CD4-positive, alpha-beta T cell (primary cell): ENCODE measurements around the gene TBC1D16. TPM values are rescaled to one million over a fixed set of nuclear protein-coding genes. Genes with fewer than 3 reads are reported as not detected.

ENCODE experiments used
- ATAC-seq: fragments of 200-7000 bp; cut with Tn5 transposase; one replicate; pipeline ENCODE4 v1.10.0; 2022; ENCODE audit warnings: mild to moderate bottlenecking; ENCODE audit not compliant: poor library complexity
- CTCF ChIA-PET: fragments of 350-600 bp; sonication (Branson Sonifier 250); formaldehyde crosslinking; loops from one replicate; lab custom pipeline; 2021; ENCODE audit warnings: antibody characterized with exemption, inconsistent platforms; lab: Charles Lee
- POLR2A ChIA-PET: fragments of 350-600 bp; sonication (Branson Sonifier 250); formaldehyde crosslinking; loops from one replicate; lab custom pipeline; 2021; ENCODE audit warnings: antibody characterized with exemption, inconsistent platforms; lab: Charles Lee
- DNase-seq, 14 experiments: peaks; one replicate each; pipeline ENCODE4 v3.0.0-alpha.2; 2013 to 2020; ENCODE audit warnings: mixed read lengths in 2 of 14
- H3K27ac ChIP-seq, 2 donors: one replicate each; pipeline versions ENCODE4 v1.5.1 to v1.7.0; 2013; ENCODE audit warnings: low read length in 2 of 2, low read depth in 1 of 2, mild to moderate bottlenecking in 1 of 2
- H3K27me3 ChIP-seq, 2 experiments: 1 replicate in 1 of 2; 2 replicates in 1 of 2; pipeline versions ENCODE4 v1.6.1 to v1.7.0; 2013; ENCODE audit warnings: low read length in 2 of 2, control low read depth in 1 of 2, mild to moderate bottlenecking in 1 of 2, moderate library complexity in 1 of 2; ENCODE audit not compliant: insufficient read depth in 2 of 2, control insufficient read depth in 1 of 2
- H3K36me3 ChIP-seq: one replicate; pipeline ENCODE4 v1.6.1; 2013; ENCODE audit warnings: low read length, control low read depth; ENCODE audit not compliant: insufficient read depth
- H3K4me1 ChIP-seq: one replicate; pipeline ENCODE4 v1.6.1; 2013; ENCODE audit warnings: low read length, control low read depth; ENCODE audit not compliant: insufficient read depth
- H3K4me3 ChIP-seq: one replicate; pipeline ENCODE4 v1.5.1; 2013; ENCODE audit warnings: mild to moderate bottlenecking, low read length, moderate library complexity
- H3K9me3 ChIP-seq, 2 experiments: 1 replicate in 1 of 2; 2 replicates in 1 of 2; pipeline versions ENCODE4 v1.6.1 to v1.7.0; 2013; ENCODE audit warnings: low read length in 2 of 2, mild to moderate bottlenecking in 2 of 2, control low read depth in 1 of 2, moderate library complexity in 1 of 2; ENCODE audit not compliant: control insufficient read depth in 1 of 2, insufficient read depth in 1 of 2
- H3K27ac Mint-ChIP-seq: one replicate; pipeline ENCODE4 v1.8.0; 2020; ENCODE audit warnings: mixed read lengths
- H3K27me3 Mint-ChIP-seq: one replicate; pipeline ENCODE4 v1.8.0; 2021; ENCODE audit warnings: mixed read lengths
- H3K36me3 Mint-ChIP-seq: one replicate; pipeline ENCODE4 v1.8.0; 2021; ENCODE audit warnings: low read depth, mixed read lengths
- H3K4me1 Mint-ChIP-seq: one replicate; pipeline ENCODE4 v1.8.0; 2021; ENCODE audit warnings: low read depth, mixed read lengths
- H3K4me3 Mint-ChIP-seq: one replicate; pipeline ENCODE4 v1.8.0; 2020; ENCODE audit warnings: mild to moderate bottlenecking, mixed read lengths
- H3K9me3 Mint-ChIP-seq: one replicate; pipeline ENCODE4 v1.8.0; 2020; ENCODE audit warnings: mixed read lengths
- intact Hi-C, 2 experiments: fragments of 100-400 bp; cut with DNase I in 1 of 2; cut with micrococcal nuclease in 1 of 2; formaldehyde crosslinking; loops; one replicate each; pipeline versions ENCODE4 v1.15.1 to v1.9.0; 2023 to 2025; cut with DNase I, micrococcal nuclease
- total RNA-seq, 174 experiments: library from RNA in 2 of 174; stranded (reverse) in 2 of 174; gene quantifications; one replicate each; pipeline ENCODE4 v1.2.3 and lab custom pipeline; 2021 to 2026
- TF ChIP-seq, protein P1 (sequence below): fragments of 200-600 bp; IDR thresholded peaks from one replicate; pipeline ENCODE4 v1.8.0; 2022; ENCODE audit warnings: antibody characterized with exemption, mild to moderate bottlenecking

Gene TBC1D16
- total RNA-seq, 2 experiments from 2014 or later: 1.9 to 2.5 TPM

DNA sequence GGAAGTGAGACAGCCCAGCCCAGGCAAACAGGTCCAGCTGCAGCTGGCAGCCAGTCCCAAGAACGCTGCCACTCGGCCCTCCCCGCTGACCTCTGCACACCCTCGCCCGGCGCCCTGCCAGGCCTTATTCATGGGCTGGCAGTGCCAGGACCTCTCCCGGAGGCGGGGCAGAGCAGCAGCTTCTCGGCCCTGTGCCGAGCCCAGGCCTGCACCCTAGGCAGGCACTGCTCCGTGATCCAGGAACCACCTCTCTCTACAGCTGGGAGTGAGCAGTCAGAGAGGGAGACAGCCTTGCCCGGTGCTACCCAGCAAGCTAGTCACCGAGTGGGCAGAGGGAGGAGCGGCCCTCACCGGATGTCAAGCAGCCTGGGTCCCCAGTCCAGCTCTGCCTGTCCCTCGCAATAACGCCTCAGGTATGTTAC, 116.5 kb downstream of the TBC1D16 start:
- Histone ChIP-seq H3K4me3 (no peak overlapping the region), H3K9me3 (no peaks in the 10 kb centered on the region), H3K27ac (no peak overlapping the region), H3K36me3 (no peaks in the 10 kb centered on the region), H3K4me1 (no peaks in the 10 kb centered on the region), H3K27me3 (no peaks in the 10 kb centered on the region)
- Mint-ChIP-seq H3K27ac (no peak overlapping the region), H3K36me3 (no peaks in the 10 kb centered on the region), H3K4me3 (no peak overlapping the region), H3K9me3 (no peaks in the 10 kb centered on the region), H3K4me1 (no peaks in the 10 kb centered on the region), H3K27me3 (peaks cover 21% of the 10 kb centered on the region)
- no peak for DNase-seq
- TF ChIP-seq, protein P1, sequence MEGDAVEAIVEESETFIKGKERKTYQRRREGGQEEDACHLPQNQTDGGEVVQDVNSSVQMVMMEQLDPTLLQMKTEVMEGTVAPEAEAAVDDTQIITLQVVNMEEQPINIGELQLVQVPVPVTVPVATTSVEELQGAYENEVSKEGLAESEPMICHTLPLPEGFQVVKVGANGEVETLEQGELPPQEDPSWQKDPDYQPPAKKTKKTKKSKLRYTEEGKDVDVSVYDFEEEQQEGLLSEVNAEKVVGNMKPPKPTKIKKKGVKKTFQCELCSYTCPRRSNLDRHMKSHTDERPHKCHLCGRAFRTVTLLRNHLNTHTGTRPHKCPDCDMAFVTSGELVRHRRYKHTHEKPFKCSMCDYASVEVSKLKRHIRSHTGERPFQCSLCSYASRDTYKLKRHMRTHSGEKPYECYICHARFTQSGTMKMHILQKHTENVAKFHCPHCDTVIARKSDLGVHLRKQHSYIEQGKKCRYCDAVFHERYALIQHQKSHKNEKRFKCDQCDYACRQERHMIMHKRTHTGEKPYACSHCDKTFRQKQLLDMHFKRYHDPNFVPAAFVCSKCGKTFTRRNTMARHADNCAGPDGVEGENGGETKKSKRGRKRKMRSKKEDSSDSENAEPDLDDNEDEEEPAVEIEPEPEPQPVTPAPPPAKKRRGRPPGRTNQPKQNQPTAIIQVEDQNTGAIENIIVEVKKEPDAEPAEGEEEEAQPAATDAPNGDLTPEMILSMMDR: no peak
- no peak for ATAC-seq
- ChIA-PET CTCF (no interaction called here), POLR2A (no interaction called here)
- intact Hi-C loops: loop anchor here in 1 of 2 experiments (5.0 kb wide), 1 partner anchor 177 kb away; no protein-coding TSS in a partner anchor

DNA sequence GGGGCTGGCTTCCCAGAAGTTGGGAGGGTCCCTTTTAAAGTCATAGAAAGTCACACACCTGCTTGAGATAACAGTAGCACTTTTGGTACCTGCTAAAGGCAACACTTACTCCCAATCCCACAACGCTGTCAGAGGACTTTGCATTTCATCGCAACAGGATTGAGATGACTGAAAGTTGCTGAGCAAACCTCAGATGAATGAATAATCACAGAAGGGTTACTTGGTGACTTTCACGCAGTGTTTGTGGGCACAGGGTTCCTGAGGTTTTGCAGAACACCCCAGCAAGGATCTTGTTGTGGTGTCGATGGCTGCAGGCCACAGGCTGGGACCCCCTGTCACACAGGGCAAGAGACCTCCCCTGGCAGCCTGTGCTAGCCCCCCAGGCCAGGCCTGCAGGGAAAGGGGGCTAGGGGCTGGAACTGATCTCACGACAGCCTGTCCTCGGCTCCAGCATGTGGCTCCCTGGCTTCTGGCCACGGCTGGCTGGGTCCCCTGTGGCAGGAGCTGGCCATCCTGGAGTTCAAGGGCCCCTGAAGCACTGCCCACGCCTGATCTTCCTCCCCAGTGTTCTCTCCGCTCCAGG, 117.0 kb downstream of the TBC1D16 start:
- Histone ChIP-seq H3K27me3 (no peaks in the 10 kb centered on the region), H3K36me3 (no peaks in the 10 kb centered on the region), H3K27ac (no peak overlapping the region), H3K9me3 (no peaks in the 10 kb centered on the region), H3K4me1 (no peaks in the 10 kb centered on the region), H3K4me3 (no peak overlapping the region)
- Mint-ChIP-seq H3K4me3 (no peak overlapping the region), H3K36me3 (no peaks in the 10 kb centered on the region), H3K27ac (no peak overlapping the region), H3K9me3 (no peaks in the 10 kb centered on the region), H3K27me3 (peaks cover 17% of the 10 kb centered on the region), H3K4me1 (no peaks in the 10 kb centered on the region)
- CTCF ChIA-PET: no interaction called here
- ATAC-seq (no peak), DNase-seq (no peak)
- TF ChIP-seq, protein P1: no peak
- intact Hi-C loops: loop anchor here in 1 of 2 experiments (5.0 kb wide), 1 partner anchor 176 kb away; no protein-coding TSS in a partner anchor
- POLR2A ChIA-PET: no interaction called here

DNA sequence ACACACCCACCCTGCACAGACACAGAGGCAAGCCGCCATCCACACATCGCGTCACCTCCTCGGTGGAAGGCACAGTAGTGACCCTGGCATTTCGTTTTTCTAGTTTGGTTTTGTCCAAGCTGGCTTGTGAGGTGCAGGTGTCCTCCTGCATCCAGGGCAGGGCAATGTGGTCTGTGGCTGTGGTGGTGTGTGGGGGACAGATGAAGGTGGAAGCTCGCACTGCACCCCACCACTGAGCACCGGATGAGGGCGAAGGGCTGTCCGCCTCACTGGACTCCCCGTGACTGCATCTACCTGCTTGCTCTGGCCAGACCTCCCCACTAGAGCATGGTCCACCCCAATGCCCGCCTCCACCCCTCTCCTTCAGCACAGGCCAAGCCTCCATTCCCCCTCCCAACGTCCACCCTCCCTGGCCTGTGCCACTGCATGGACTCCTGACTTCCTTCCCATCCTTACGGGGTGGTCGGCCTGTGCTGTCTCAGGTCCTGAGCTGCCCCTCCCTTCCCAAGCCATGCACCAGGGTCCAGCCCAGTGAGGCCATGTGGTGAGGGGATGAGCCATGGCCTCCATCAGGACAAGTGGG, 117.7 kb downstream of the TBC1D16 start:
- DNase-seq (peak in 1 of 14 experiments; percentile 3), ATAC-seq (no peak)
- H3K36me3 ChIP-seq: no peaks in the 10 kb centered on the region
- H3K4me1 Mint-ChIP-seq: no peaks in the 10 kb centered on the region
- ChIA-PET POLR2A (no interaction called here), CTCF (no interaction called here)
- H3K4me1 ChIP-seq: no peaks in the 10 kb centered on the region
- H3K27ac Mint-ChIP-seq: no peak overlapping the region
- no peaks in the 10 kb centered on the region for H3K36me3 Mint-ChIP-seq
- no peaks in the 10 kb centered on the region for H3K27me3 ChIP-seq
- intact Hi-C loops: loop anchor here (2.0 to 5.0 kb wide), 2 partner anchors 171 to 176 kb away; no protein-coding TSS in a partner anchor
- no peak overlapping the region for H3K27ac ChIP-seq
- no peak overlapping the region for H3K4me3 Mint-ChIP-seq
- TF ChIP-seq, protein P1: no peak
- H3K9me3 ChIP-seq: no peaks in the 10 kb centered on the region
- H3K27me3 Mint-ChIP-seq: peaks cover 17% of the 10 kb centered on the region
- no peak overlapping the region for H3K4me3 ChIP-seq
- no peaks in the 10 kb centered on the region for H3K9me3 Mint-ChIP-seq
